Peyer's patch (tissue), 4 donors: Measurements from ENCODE around the gene ADNP2.

ENCODE experiments used
- POLR2A ChIP-seq, 2 donors: fragments of 450-650 bp; IDR thresholded peaks; one replicate each; pipeline ENCODE4 v1.5.1; 2017; ENCODE audit warnings: antibody characterized with exemption in 2 of 2, mild to moderate bottlenecking in 2 of 2, moderate library complexity in 2 of 2
- TF ChIP-seq, protein P1 (sequence below), 6 experiments: fragments of 450-650 bp in 4 of 6; fragments of 200-600 bp in 2 of 6; sonication (generic) in 1 of 6; IDR thresholded peaks; one replicate each; pipeline ENCODE4 v1.5.1; 2017 to 2019; ENCODE audit warnings: antibody characterized with exemption in 6 of 6, mild to moderate bottlenecking in 3 of 6, moderate library complexity in 1 of 6

- TF ChIP-seq, protein P1, sequence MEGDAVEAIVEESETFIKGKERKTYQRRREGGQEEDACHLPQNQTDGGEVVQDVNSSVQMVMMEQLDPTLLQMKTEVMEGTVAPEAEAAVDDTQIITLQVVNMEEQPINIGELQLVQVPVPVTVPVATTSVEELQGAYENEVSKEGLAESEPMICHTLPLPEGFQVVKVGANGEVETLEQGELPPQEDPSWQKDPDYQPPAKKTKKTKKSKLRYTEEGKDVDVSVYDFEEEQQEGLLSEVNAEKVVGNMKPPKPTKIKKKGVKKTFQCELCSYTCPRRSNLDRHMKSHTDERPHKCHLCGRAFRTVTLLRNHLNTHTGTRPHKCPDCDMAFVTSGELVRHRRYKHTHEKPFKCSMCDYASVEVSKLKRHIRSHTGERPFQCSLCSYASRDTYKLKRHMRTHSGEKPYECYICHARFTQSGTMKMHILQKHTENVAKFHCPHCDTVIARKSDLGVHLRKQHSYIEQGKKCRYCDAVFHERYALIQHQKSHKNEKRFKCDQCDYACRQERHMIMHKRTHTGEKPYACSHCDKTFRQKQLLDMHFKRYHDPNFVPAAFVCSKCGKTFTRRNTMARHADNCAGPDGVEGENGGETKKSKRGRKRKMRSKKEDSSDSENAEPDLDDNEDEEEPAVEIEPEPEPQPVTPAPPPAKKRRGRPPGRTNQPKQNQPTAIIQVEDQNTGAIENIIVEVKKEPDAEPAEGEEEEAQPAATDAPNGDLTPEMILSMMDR (IDR thresholded peaks at IDR 0.05), result no peak
- TF ChIP-seq POLR2A (IDR thresholded peaks at IDR 0.05), result no peak
These were observed 15.1 kb downstream of the ADNP2 start for GRCh38 chr18:80124131-80124530.
